Measurements from ENCODE around the gene GATM.

- TF ChIP-seq POLR2A (IDR thresholded peaks at IDR 0.05; ENCODE audit: control extremely low read depth in 1 of 2, low read depth in 2 of 2, low read length in 2 of 2): no peak
- TF ChIP-seq GTF2F1 (IDR thresholded peaks at IDR 0.05; ENCODE audit: borderline replicate concordance, low read depth, low read length): no peak
- TF ChIP-seq SIN3A (conservative IDR thresholded peaks at IDR 0.05 in 1 of 2, IDR thresholded peaks at IDR 0.05 in 1 of 2; ENCODE audit: low read depth in 1 of 2, low read length in 2 of 2): no peak
- TF ChIP-seq SRF (IDR thresholded peaks at IDR 0.05; ENCODE audit: low read depth, low read length): no peak
- no peak for TF ChIP-seq POLR2AphosphoS5 (IDR thresholded peaks at IDR 0.05; ENCODE audit: low read depth, low read length)
Measured at GRCh38 chr15:45389351-45389750, 11.0 kb upstream of the GATM start.

All from H1 (cell line).